HG03342 (cell line): Measurements from ENCODE around the gene PLA2G4D.

Experiments used
- ATAC-seq: cut with Tn5 transposase; IDR thresholded peaks from one replicate; pipeline ENCODE4 v1.9.1; 2021; ENCODE audit warnings: mild to moderate bottlenecking, moderate library complexity; ENCODE audit not compliant: unreplicated experiment

The PLA2G4D gene

DNA sequence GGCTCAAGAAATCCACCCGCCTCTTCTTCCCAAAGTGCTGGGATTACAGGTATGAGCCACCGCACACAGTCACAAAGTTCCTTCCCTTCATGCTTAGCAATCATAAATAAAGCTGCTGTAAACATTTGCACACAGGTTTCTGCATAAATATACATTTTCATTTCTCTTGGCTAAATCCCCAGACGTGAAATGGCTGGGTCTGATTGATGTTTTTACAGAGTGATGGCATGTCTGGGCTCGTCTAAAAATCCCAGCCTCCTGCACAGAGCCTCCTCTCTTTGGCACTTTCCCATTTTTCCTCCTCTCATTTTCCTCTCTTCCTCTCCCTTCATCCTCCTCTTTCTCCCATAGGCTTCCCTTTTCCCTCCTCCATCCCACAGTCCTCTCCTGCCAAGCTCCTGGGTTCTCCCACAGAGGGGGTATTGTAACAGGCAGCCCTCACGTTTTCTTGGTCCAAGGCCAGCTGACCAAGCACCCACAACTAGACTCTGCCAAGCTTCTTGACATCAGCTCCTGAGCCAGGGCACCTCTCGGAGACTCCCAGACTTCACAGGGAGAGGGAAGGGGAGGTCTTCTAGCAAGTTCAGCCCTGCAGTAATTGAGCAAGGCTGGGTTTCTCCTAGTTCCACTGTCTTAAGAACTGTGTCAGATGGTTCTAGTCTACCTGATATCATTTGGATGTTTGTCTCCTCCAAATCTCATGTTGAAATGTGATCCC is 63.0 kb downstream of the PLA2G4D start:
- no peak for ATAC-seq

DNA sequence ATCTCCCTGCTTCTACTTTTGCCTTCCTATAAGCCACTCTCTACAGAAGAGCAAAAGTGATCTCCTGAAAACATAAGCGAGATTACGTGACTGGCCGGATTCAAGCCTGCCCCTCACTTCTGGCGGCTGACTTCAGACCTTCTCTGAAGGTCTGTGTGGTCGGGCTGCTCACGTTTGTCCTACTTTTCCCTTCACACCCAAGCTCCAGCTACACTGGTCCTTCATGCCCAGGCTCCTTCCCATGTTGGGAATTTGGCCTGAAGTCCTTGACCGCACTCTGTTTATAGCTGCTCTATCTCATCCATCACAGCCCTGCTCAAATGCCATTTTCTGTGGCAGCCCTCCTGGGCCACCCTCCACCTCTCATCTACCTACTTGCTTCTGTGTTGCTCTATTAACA is 66.8 kb downstream of the PLA2G4D start:
- ATAC-seq, result no peak

- no peak for ATAC-seq
Measured at GRCh38 chr15:42024303-42024702, 70.1 kb downstream of the PLA2G4D start.

DNA sequence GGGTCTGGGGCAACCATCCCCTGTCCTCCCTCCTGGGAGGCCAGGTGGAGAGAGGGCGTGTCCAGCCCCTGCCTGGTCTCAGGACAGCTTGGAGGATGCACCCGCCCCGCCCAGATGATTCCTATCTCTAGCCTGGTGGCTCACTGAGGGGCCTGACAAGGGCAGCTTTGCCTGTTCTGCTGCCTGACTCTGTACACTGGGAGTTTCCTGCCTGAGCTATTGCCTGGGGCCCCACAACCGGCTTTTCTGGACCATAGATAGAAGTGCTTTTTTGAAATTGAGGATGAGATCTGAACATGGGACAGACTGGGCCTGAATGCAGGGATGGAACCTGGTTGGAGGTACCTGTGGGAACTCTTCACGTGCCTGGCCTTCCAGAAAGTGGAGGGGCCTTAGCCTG is 72.8 kb downstream of the PLA2G4D start:
- ATAC-seq, result no peak

DNA sequence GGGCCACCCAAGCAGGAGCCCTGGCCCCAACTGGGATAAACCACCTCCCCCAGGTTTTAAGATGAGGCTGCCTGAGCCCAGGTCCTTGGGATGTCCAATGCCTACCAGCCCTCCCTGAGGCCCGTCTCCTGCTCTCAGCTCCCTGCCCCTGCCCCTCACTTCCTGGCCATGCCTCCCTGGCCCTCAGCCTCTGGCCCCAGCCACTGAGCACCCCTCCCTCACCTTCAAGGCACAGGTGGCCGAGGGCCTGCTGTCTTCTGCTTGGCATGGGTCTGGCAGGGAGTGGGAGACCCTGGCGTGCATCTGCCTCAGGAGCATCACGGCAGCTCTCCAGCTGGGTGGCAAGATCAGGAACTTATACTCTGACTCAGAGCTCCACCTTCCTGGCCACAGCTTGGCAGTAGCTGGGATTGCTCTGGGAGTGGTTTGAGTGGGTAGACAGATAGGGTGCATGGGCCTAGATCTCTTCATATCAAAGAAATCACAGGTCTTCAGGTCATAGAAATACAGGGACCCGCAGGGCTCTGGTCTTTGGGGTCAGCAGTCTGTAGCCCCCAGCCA is 73.6 kb downstream of the PLA2G4D start, which contains the start of gene PLA2G4E:
PLA2G4E (minus strand) TSS at position 330 of the 561 bp plus-strand sequence; CDS start at position 318, 12 bp downstream.
- ATAC-seq, result no peak

- no peak for ATAC-seq
Measured at GRCh38 chr15:42018306-42019224, 75.8 kb downstream of the PLA2G4D start.
